HCT116 (cell line): Measurements from ENCODE around the gene TEN1. TPM values are rescaled to one million over a fixed set of nuclear protein-coding genes. Genes with fewer than 3 reads are reported as not detected.

Experiments used
- ATAC-seq: fragments of 200-7000 bp; cut with Tn5 transposase; 2 replicates; pipeline ENCODE4 v1.9.1; 2020; ENCODE audit warnings: mild to moderate bottlenecking, moderate library complexity
- BruUV-seq: library from RNA; stranded (reverse); fragments of 400-500 nt; replicated peaks from 2 replicates; lab custom pipeline; 2021; lab: Mats Ljungman, UMichigan
- CTCF ChIA-PET: fragments of 300-600 bp; sonication (Branson Sonifier 250); formaldehyde crosslinking; loops from one replicate; lab custom pipeline; 2021; ENCODE audit warnings: antibody characterized with exemption; lab: Charles Lee
- POLR2A ChIA-PET: fragments of 300-600, 350-600 bp; sonication (Branson Sonifier 250); formaldehyde crosslinking; loops from one replicate; lab custom pipeline; 2021; ENCODE audit warnings: antibody characterized with exemption; lab: Charles Lee
- RAD21 ChIA-PET, 2 experiments: fragments of 300-600 bp; sonication (Branson Sonifier 250); formaldehyde crosslinking; loops; one replicate each; lab custom pipeline; 2023; ENCODE audit warnings: low total read pairs in 2 of 2; ENCODE audit not compliant: uncharacterized antibody in 2 of 2, unreplicated experiment in 2 of 2, low non-redundant PET in 1 of 2; lab: Charles Lee
- DNase-seq: peaks from one replicate; pipeline ENCODE4 v3.0.0-alpha.2; 2010; ENCODE audit warnings: low read depth, low spot score
- H2AFZ ChIP-seq: fragments of 200-600 bp; shearing (Covaris generic), sonication (generic); 2 replicates; pipeline ENCODE4 v1.6.1; 2017; ENCODE audit warnings: low read depth, mixed run types, mixed read lengths, antibody characterized with exemption, low read length; ENCODE audit not compliant: poor library complexity, severe bottlenecking
- H3K27ac ChIP-seq: 2 replicates; pipeline ENCODE4 v1.5.1; 2012; ENCODE audit warnings: low read depth, low read length
- H3K27me3 ChIP-seq: fragments of 200-600 bp; sonication (generic); 2 replicates; pipeline ENCODE4 v1.6.1; 2016; ENCODE audit warnings: mixed run types, low read length, mixed read lengths; ENCODE audit not compliant: insufficient read depth
- H3K36me3 ChIP-seq, 2 experiments: fragments of 200-500 bp in 1 of 2; fragments of 200-600 bp in 1 of 2; sonication (Bioruptor generic) in 1 of 2; sonication (generic) in 1 of 2; 2 replicates each; pipeline versions ENCODE4 v1.5.1 to v1.6.1; 2014 to 2016; ENCODE audit warnings: low read length in 2 of 2, inconsistent platforms in 1 of 2, mixed read lengths in 1 of 2, mixed run types in 1 of 2; ENCODE audit not compliant: insufficient read depth in 2 of 2, control insufficient read depth in 1 of 2
- H3K4me1 ChIP-seq, 2 experiments: fragments of 200-600 bp in 1 of 2; sonication (generic) in 1 of 2; 2 replicates each; pipeline versions ENCODE4 v1.5.1 to v1.6.1; 2012 to 2017; ENCODE audit warnings: low read length in 2 of 2, inconsistent platforms in 1 of 2, mild to moderate bottlenecking in 1 of 2, mixed read lengths in 1 of 2, mixed run types in 1 of 2, moderate library complexity in 1 of 2; ENCODE audit not compliant: insufficient read depth in 2 of 2, control insufficient read depth in 1 of 2
- H3K4me2 ChIP-seq: fragments of 200-600 bp; sonication (generic); 2 replicates; pipeline ENCODE4 v1.6.1; 2017; ENCODE audit warnings: mixed run types, low read length, mixed read lengths
- H3K4me3 ChIP-seq, 2 experiments: fragments of 200-600 bp in 1 of 2; sonication (generic) in 1 of 2; replicated peaks in 1 of 2; 2 replicates each; pipeline ENCODE4 v1.5.1; 2011 to 2016; ENCODE audit warnings: low read length in 2 of 2, control low read depth in 1 of 2, low read depth in 1 of 2, mild to moderate bottlenecking in 1 of 2, mixed read lengths in 1 of 2, mixed run types in 1 of 2
- H3K79me2 ChIP-seq: fragments of 200-600 bp; sonication (generic); 2 replicates; pipeline ENCODE4 v1.6.1; 2017; ENCODE audit warnings: mild to moderate bottlenecking, mixed run types, low read length, moderate library complexity, mixed read lengths; ENCODE audit not compliant: insufficient read depth
- H3K9ac ChIP-seq: fragments of 200-600 bp; sonication (generic); 2 replicates; pipeline ENCODE4 v1.6.1; 2016; ENCODE audit warnings: low read length, mixed read lengths
- H3K9me2 ChIP-seq: fragments of 200-600 bp; sonication (generic), shearing (Covaris generic); 2 replicates; pipeline ENCODE4 v1.6.1; 2017; ENCODE audit warnings: mixed run types, mild to moderate bottlenecking, moderate library complexity; ENCODE audit not compliant: insufficient read depth
- H3K9me3 ChIP-seq, 2 experiments: fragments of 200-500 bp in 1 of 2; fragments of 200-600 bp in 1 of 2; sonication (Bioruptor generic) in 1 of 2; sonication (generic) in 1 of 2; 2 replicates each; pipeline ENCODE4 v1.6.1; 2014 to 2017; ENCODE audit warnings: low read length in 2 of 2, mixed read lengths in 2 of 2, inconsistent platforms in 1 of 2, low read depth in 1 of 2, mild to moderate bottlenecking in 1 of 2, mixed run types in 1 of 2, moderate library complexity in 1 of 2; ENCODE audit not compliant: control insufficient read depth in 1 of 2, insufficient read depth in 1 of 2
- H4K20me1 ChIP-seq: fragments of 200-600 bp; sonication (generic), shearing (Covaris generic); 2 replicates; pipeline ENCODE4 v1.6.1; 2017; ENCODE audit warnings: mixed run types, mild to moderate bottlenecking, moderate library complexity; ENCODE audit not compliant: insufficient read depth
- JUND ChIP-seq: IDR thresholded peaks from 2 replicates; pipeline ENCODE4 v1.6.1; 2012
- POLR2A ChIP-seq: IDR thresholded peaks from 2 replicates; pipeline ENCODE4 v1.7.0; 2011; ENCODE audit warnings: borderline replicate concordance; ENCODE audit not compliant: insufficient read depth, insufficient read length; ENCODE audit errors: extremely low read depth
- TCF7L2 ChIP-seq: IDR thresholded peaks from 2 replicates; pipeline ENCODE4 v1.7.0; 2011; ENCODE audit warnings: borderline replicate concordance, inconsistent platforms; ENCODE audit not compliant: insufficient read depth, insufficient read length; ENCODE audit errors: extremely low read depth
- ZBTB33 ChIP-seq: IDR thresholded peaks from 2 replicates; pipeline ENCODE4 v1.6.1; 2011; ENCODE audit warnings: mild to moderate bottlenecking, low read length, moderate library complexity; ENCODE audit not compliant: insufficient replicate concordance; ENCODE audit errors: extremely low read depth
- intact Hi-C: fragments of 100-400 bp; cut with micrococcal nuclease; formaldehyde crosslinking; loops from 2 replicates; pipeline ENCODE4 v1.10.0; 2022
- total RNA-seq: library from RNA; stranded (reverse); gene quantifications from one replicate; pipeline ENCODE4 v1.2.1, GENCODE V29; 2021; ENCODE audit not compliant: unreplicated experiment

The TEN1 gene
- total RNA-seq, 1 experiment from 2014 or later = 18.5 TPM

DNA sequence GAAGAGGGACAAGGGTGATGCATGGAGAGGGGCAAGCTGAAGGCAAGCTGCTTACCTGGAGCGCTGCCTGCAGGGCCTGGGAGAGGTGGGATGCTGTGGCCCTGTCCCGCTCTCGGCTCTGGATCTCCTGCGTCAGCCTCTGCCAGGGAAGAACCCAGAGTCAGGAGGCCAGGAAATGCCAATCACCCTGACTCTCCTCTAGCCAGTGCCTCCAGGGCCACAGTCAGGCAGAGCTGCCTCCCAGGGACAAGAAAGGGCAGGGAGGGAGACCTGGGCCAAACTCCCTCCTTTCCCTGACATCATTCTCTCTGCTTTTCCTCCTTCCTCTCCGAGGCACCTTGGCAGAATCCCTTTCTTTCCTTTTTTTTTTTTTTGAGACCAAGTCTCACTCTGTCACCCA lies 32.9 kb downstream of the TEN1 start:
- ChIA-PET CTCF (interaction anchor here (3.0 kb wide), 1 partner anchor 10 kb away, joined by 14 read pairs; the partner anchor contains the start of gene CDK3), POLR2A (no interaction called here)
- intact Hi-C loops = loop anchor here (5.0 kb wide), 1 partner anchor 170 kb away; no protein-coding TSS in a partner anchor

More for the DNA sequence above, 32.9 kb downstream of the TEN1 start:
- DNase-seq (no peak), ATAC-seq (no peak)
- no peak for TF ChIP-seq POLR2A
- no peak for TF ChIP-seq TCF7L2
- no peak for TF ChIP-seq ZBTB33
- TF ChIP-seq JUND = no peak
- no peaks in the 10 kb centered on the region for H3K9me3 ChIP-seq
- no peak overlapping the region for H3K4me2 ChIP-seq
- H3K36me3 ChIP-seq = peaks cover 30 to 33% of the 10 kb centered on the region in 2 experiments; a peak in 3 of 4 replicates
- H3K9ac ChIP-seq = no peak overlapping the region
- H3K27ac ChIP-seq = no peak overlapping the region; the same call in 1 of the 2 replicates
- no peak overlapping the region for H3K4me3 ChIP-seq
- BruUV-seq = no TSS peak
- H3K27me3 ChIP-seq = no peaks in the 10 kb centered on the region
- peaks cover 0 to 3% of the 10 kb centered on the region in 2 experiments; a peak in 1 of 4 replicates for H3K4me1 ChIP-seq
- H3K79me2 ChIP-seq = no peaks in the 10 kb centered on the region
- no peak overlapping the region for H2AFZ ChIP-seq
- H3K9me2 ChIP-seq = no peaks in the 10 kb centered on the region
- RAD21 ChIA-PET = no interaction called here
- no peaks in the 10 kb centered on the region for H4K20me1 ChIP-seq
